ENCODE results near the gene FRMD6.

FRMD6 gene

DNA sequence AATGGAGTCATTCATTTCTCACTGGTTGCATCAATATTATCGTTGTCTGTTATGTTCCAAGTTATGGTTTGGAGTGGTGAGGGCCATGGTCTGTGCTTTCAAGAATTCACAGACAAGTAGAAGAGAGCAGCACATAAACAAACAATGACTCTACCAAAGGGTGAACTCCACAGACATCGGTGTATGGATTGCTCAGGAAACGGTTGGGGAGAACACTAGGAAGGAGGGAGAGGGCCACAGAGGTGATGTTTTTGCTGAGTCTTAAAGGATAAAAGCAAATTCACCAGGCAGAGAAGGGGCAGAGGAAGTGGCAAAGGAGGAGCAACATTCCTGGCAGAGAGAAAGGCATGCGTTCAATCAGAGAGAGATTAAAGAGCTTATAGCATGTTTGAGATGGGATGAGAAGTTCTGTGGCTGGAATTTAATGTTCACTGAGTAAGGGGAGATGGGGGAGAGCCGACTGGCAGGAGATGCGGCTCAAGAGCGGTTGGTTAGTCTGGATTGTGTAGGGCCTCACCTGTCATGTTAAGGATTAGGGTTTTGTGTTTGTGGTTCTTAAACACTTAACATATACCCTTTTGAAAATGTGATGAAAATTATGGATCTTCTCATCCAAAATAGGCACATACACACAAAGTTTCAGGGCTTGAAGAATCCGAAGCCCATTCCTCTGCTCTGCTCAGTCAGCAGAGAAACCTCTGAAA is 42.3 kb upstream of the FRMD6 start:
- TF ChIP-seq EZH2 (IDR thresholded peaks at IDR 0.05; ENCODE audit: borderline replicate concordance, low read depth, low read length, severe bottlenecking) (no peak), CTCF (IDR thresholded peaks at IDR 0.05; ENCODE audit: borderline replicate concordance, extremely low read depth, low read length, poor library complexity, severe bottlenecking) (no peak)
- no peaks in the 10 kb centered on the region for H3K36me3 ChIP-seq (ENCODE audit: insufficient read depth, low read length)
- H3K4me3 ChIP-seq (ENCODE audit: low read depth in 1 of 2, low read length in 2 of 2): no peak overlapping the region
- no peaks in the 10 kb centered on the region for H3K9me3 ChIP-seq (ENCODE audit: insufficient read depth, low read length, severe bottlenecking)
- H3K4me2 ChIP-seq (ENCODE audit: insufficient read depth, low read length): no peak overlapping the region
- no peaks in the 10 kb centered on the region for H4K20me1 ChIP-seq (ENCODE audit: insufficient read depth, low read length)
- H3K9ac ChIP-seq (ENCODE audit: low read depth, low read length): no peak overlapping the region
- no peaks in the 10 kb centered on the region for H3K27me3 ChIP-seq (ENCODE audit: insufficient read depth, low read length, poor library complexity)
- DNase-seq (no peak), ATAC-seq (ENCODE audit: insufficient read depth, low read depth) (no peak)
- no peak overlapping the region for H2AFZ ChIP-seq (ENCODE audit: low read depth, low read length)
- 0 out of 2 replicates have a peak, but pooled peaks cover 4% of the 10 kb centered on the region for H3K4me1 ChIP-seq (ENCODE audit: insufficient read depth, low read length)
- H3K27ac ChIP-seq (ENCODE audit: low read length): no peak overlapping the region
- no peaks in the 10 kb centered on the region for H3K79me2 ChIP-seq (ENCODE audit: insufficient read depth, low read length)

GRCh38 chr14:51609955-51610283 is 41.8 kb upstream of the FRMD6 start:
- Histone ChIP-seq H3K27ac (ENCODE audit: low read length) (no peak overlapping the region), H4K20me1 (ENCODE audit: insufficient read depth, low read length) (no peaks in the 10 kb centered on the region), H2AFZ (ENCODE audit: low read depth, low read length) (no peak overlapping the region), H3K27me3 (ENCODE audit: insufficient read depth, low read length, poor library complexity) (no peaks in the 10 kb centered on the region), H3K4me3 (ENCODE audit: low read depth in 1 of 2, low read length in 2 of 2) (no peak overlapping the region), H3K4me2 (ENCODE audit: insufficient read depth, low read length) (no peak overlapping the region), H3K36me3 (ENCODE audit: insufficient read depth, low read length) (no peaks in the 10 kb centered on the region), H3K9me3 (ENCODE audit: insufficient read depth, low read length, severe bottlenecking) (no peaks in the 10 kb centered on the region), H3K9ac (ENCODE audit: low read depth, low read length) (no peak overlapping the region), H3K79me2 (ENCODE audit: insufficient read depth, low read length) (no peaks in the 10 kb centered on the region), H3K4me1 (ENCODE audit: insufficient read depth, low read length) (0 out of 2 replicates have a peak, but pooled peaks cover 4% of the 10 kb centered on the region)
- ATAC-seq (ENCODE audit: insufficient read depth, low read depth) (no peak), DNase-seq (no peak)
- TF ChIP-seq CTCF (IDR thresholded peaks at IDR 0.05; ENCODE audit: borderline replicate concordance, extremely low read depth, low read length, poor library complexity, severe bottlenecking) (no peak), EZH2 (IDR thresholded peaks at IDR 0.05; ENCODE audit: borderline replicate concordance, low read depth, low read length, severe bottlenecking) (no peak)

DNA sequence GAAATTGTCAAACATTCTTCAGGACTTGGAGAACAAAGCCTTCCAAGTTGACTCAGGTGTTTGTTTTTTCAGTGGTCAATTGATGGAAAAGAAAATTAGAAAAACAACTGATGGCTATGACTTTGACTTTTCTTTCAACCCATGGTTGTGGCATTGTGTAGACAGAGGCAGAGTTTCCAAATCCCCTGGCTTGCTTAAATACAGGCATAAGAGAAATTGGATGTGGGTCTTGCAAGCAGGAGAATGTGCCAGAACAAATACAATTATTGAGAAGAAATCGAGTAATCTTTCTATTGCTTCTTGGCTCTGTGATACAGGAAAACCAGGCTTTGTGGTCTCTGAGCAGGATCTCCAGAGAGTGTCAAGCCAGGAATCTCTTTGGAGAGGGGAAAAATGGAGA is 40.9 kb upstream of the FRMD6 start:
- Histone ChIP-seq H2AFZ (ENCODE audit: low read depth, low read length) (no peak overlapping the region), H3K4me1 (ENCODE audit: insufficient read depth, low read length) (0 out of 2 replicates have a peak, but pooled peaks cover 2% of the 10 kb centered on the region), H3K27me3 (ENCODE audit: insufficient read depth, low read length, poor library complexity) (no peaks in the 10 kb centered on the region), H3K9me3 (ENCODE audit: insufficient read depth, low read length, severe bottlenecking) (no peaks in the 10 kb centered on the region), H4K20me1 (ENCODE audit: insufficient read depth, low read length) (no peaks in the 10 kb centered on the region), H3K4me2 (ENCODE audit: insufficient read depth, low read length) (no peak overlapping the region), H3K36me3 (ENCODE audit: insufficient read depth, low read length) (no peaks in the 10 kb centered on the region), H3K4me3 (ENCODE audit: low read depth in 1 of 2, low read length in 2 of 2) (no peak overlapping the region), H3K27ac (ENCODE audit: low read length) (no peak overlapping the region), H3K9ac (ENCODE audit: low read depth, low read length) (no peak overlapping the region), H3K79me2 (ENCODE audit: insufficient read depth, low read length) (no peaks in the 10 kb centered on the region)
- TF ChIP-seq EZH2 (IDR thresholded peaks at IDR 0.05; ENCODE audit: borderline replicate concordance, low read depth, low read length, severe bottlenecking): no peak
- TF ChIP-seq CTCF (IDR thresholded peaks at IDR 0.05; ENCODE audit: borderline replicate concordance, extremely low read depth, low read length, poor library complexity, severe bottlenecking): no peak
- ATAC-seq (ENCODE audit: insufficient read depth, low read depth): no peak
- no peak for DNase-seq

All from DND-41 (cell line).